AG04449 (cell line): ENCODE data around the gene FOXN3.

ENCODE experiments used
- CTCF ChIA-PET: fragments of 350-600 bp; formaldehyde crosslinking; extraction: SDS; loops from one replicate; lab custom pipeline; 2021; ENCODE audit warnings: antibody characterized with exemption; lab: Yijun Ruan, JAX
- POLR2A ChIA-PET: fragments of 400-600, 350-600 bp; formaldehyde crosslinking; extraction: SDS; loops from one replicate; lab custom pipeline; 2020; ENCODE audit warnings: antibody characterized with exemption, inconsistent platforms; lab: Yijun Ruan, JAX
- DNase-seq: peaks from one replicate; pipeline ENCODE4 v3.0.0-alpha.2; 2010; ENCODE audit warnings: low read depth, low spot score
- H3K4me3 ChIP-seq: 2 replicates; pipeline ENCODE4 v1.5.1; 2011; ENCODE audit warnings: low read depth, mild to moderate bottlenecking, control low read depth, low read length
- CTCF ChIP-seq: IDR thresholded peaks from one replicate; pipeline ENCODE4 v1.5.1; 2011; ENCODE audit warnings: mild to moderate bottlenecking, moderate library complexity, low read length, control low read depth, inconsistent platforms; ENCODE audit not compliant: insufficient read depth; ENCODE audit errors: missing control alignments

FOXN3 gene

GRCh38 chr14:89259951-89260609, 157.0 kb downstream of the FOXN3 start:
- no peak overlapping the region for H3K4me3 ChIP-seq
- ChIA-PET CTCF (interaction anchor here (1.3 kb wide), 1 partner anchor 9 kb away, joined by 4 read pairs; no protein-coding TSS in a partner anchor), POLR2A (interaction anchor here (0.7 kb wide), 1 partner anchor 33 kb away, joined by 3 read pairs; no protein-coding TSS in a partner anchor)
- DNase-seq, result no peak
- no peak for TF ChIP-seq CTCF

- ChIA-PET POLR2A (no interaction called here), CTCF (interaction anchor here (0.6 to 1.7 kb wide), 3 partner anchors 9 to 10 kb away, joined by 3 to 4 read pairs (median 3); no protein-coding TSS in a partner anchor)
- H3K4me3 ChIP-seq, result no peak overlapping the region
- DNase-seq, result no peak
- TF ChIP-seq CTCF, result no peak
Observed at GRCh38 chr14:89258728-89259273, 158.2 kb downstream of the FOXN3 start.

DNA sequence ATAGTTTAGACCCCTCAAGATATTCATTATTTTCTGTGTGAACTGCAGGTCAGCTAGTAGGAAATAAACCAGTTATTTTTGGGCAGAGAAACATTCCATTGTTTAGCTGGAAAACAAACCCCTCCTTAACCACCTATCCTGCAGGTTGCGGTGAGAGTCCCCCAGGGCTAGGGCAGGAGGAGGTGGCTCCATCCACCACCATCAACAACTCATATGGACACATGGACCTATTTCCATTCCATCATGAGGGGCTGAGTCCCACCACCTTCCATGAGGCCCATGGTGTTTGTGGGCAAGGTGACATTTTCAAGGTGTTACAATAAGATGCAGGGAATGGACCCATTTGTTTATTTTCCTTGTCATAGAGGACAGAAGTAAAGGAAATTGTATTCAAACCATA, 160.1 kb downstream of the FOXN3 start:
- POLR2A ChIA-PET, result no interaction called here
- H3K4me3 ChIP-seq, result no peak overlapping the region
- TF ChIP-seq CTCF, result no peak
- CTCF ChIA-PET, result no interaction called here
- DNase-seq, result no peak

- no peak for TF ChIP-seq CTCF
- ChIA-PET POLR2A (no interaction called here), CTCF (no interaction called here)
- DNase-seq, result no peak
- H3K4me3 ChIP-seq, result no peak overlapping the region
Observed at GRCh38 chr14:89256283-89256682, 160.8 kb downstream of the FOXN3 start.

- H3K4me3 ChIP-seq, result no peak overlapping the region
- ChIA-PET CTCF (no interaction called here), POLR2A (no interaction called here)
- TF ChIP-seq CTCF, result no peak
- DNase-seq, result no peak
Observed at GRCh38 chr14:89255852-89256251, 161.2 kb downstream of the FOXN3 start.

- CTCF ChIA-PET, result interaction anchor here (1.1 kb wide), 1 partner anchor 10 kb away, joined by 5 read pairs; no protein-coding TSS in a partner anchor
- DNase-seq, result no peak
- POLR2A ChIA-PET, result no interaction called here
- no peak for TF ChIP-seq CTCF
- H3K4me3 ChIP-seq, result no peak overlapping the region
Observed at GRCh38 chr14:89255012-89255411, 162.0 kb downstream of the FOXN3 start.
